LNCaP clone FGC (cell line): Measurements from ENCODE around the gene METRNL.

ENCODE experiments used
- DNase-seq: peaks from one replicate; pipeline ENCODE4 v3.0.0-alpha.2; 2011; ENCODE audit warnings: low read depth
- H3K4me3 ChIP-seq: 2 replicates; pipeline ENCODE4 v1.5.1; 2011; ENCODE audit warnings: mild to moderate bottlenecking, low read depth, low read length, control low read depth
- TF ChIP-seq, protein P1 (sequence below): IDR thresholded peaks from 2 replicates; pipeline ENCODE4 v1.5.1; 2012; ENCODE audit warnings: mild to moderate bottlenecking; ENCODE audit not compliant: control insufficient read depth, insufficient read depth; ENCODE audit errors: extremely low read depth

The METRNL gene

DNA sequence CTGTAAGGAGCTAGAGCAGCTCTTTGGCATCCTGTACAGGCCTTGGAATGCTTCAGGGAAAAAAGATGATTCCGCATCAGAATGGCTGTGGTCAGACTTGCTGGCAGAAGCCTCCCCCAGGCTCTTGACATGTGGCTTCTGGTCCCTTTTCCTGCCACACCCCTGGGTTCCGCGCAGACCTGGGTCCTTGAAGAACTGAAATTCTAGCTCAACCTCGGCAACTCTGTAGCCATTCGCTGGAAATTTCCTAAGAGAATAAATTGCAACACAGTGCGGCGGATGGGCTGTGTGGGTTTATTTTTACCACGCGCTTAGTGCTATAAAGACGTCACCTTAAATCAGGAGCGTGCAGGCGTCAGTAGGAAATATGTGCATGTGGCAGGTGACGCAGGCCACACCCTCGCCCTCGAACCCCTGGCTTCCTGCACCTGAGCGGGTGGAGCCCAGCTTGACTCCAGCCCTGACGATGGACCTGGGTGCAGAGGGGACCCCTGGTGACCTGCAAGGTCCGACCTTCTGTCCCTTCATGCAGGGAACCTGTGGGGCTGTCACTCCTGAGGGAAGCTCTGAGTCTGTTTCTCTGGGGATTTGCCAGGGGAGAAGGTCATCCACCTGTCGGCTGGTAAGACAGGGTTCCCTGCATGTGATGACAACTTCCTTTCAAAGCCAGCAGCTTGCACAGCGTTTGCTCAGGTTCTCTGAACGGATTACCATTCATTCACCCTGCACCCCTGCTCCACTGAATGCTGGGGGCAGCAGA lies 46.3 kb downstream of the METRNL start:
- no peak overlapping the region for H3K4me3 ChIP-seq
- TF ChIP-seq, protein P1, sequence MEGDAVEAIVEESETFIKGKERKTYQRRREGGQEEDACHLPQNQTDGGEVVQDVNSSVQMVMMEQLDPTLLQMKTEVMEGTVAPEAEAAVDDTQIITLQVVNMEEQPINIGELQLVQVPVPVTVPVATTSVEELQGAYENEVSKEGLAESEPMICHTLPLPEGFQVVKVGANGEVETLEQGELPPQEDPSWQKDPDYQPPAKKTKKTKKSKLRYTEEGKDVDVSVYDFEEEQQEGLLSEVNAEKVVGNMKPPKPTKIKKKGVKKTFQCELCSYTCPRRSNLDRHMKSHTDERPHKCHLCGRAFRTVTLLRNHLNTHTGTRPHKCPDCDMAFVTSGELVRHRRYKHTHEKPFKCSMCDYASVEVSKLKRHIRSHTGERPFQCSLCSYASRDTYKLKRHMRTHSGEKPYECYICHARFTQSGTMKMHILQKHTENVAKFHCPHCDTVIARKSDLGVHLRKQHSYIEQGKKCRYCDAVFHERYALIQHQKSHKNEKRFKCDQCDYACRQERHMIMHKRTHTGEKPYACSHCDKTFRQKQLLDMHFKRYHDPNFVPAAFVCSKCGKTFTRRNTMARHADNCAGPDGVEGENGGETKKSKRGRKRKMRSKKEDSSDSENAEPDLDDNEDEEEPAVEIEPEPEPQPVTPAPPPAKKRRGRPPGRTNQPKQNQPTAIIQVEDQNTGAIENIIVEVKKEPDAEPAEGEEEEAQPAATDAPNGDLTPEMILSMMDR, result no peak
- DNase-seq, result no peak

DNA sequence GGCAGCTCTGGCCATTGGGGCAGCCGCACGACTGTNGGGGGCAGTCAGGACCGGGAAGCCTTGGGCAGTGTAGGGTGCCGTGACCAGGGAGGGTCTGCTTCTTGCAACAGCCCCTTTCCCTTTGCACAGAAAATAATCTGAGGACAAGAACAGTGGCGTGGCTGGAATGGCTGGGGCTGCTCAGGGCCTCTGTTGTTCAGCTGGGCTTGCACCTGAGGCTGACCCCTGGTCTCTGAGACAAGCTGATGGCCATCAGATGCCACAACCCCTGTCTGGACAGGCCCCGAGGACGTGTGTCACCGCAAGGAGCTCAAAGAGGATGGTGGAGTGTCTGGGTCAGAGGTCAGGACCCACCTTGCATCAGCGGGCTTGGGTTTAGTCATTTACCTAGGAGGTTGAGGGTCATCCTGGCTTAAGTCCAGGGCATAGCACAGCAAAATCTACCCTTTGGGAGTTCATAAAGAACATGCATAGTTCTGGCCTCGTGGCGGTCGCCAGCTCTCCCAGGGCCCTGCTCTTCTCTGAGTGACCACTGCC lies 46.9 kb downstream of the METRNL start:
- TF ChIP-seq, protein P1, result no peak
- H3K4me3 ChIP-seq, result no peak overlapping the region
- no peak for DNase-seq

DNA sequence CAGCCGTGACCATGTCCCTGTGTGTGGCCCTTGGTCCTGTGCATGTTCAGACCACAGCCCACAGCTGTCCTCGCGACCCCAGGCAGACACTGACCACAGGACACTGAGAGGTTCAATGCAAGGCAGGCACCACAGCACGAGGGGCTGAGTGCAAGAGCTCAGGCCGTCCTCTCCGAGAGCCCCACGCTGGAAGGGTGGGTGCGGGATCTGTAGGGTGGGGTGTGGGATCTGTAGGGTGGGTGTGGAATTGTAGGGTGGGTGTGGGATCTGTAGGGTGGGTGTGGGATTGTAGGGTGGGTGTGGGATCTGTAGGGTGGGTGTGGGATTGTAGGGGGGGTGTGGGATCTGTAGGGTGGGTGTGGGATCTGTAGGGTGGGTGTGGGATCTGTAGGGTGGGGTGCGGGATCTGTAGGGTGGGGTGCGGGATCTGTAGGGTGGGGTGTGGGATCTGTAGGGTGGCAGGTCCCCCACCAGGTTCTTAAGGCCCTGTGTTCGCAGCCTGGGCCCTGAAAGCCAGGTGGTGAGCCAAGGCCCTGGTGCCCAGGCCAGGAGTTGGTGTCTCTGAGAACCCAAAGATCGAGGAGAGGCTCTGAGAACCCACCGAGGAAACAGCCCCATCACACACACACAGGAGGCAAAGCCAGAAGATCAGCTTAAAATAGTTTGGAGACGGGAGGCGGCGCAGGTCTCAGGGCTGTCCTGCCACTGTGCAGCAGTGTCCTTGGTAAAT lies 48.2 kb downstream of the METRNL start:
- TF ChIP-seq, protein P1, result no peak
- DNase-seq, result no peak
- no peak overlapping the region for H3K4me3 ChIP-seq

- no peak overlapping the region for H3K4me3 ChIP-seq
- TF ChIP-seq, protein P1, result no peak
- DNase-seq, result no peak
These were observed 49.2 kb downstream of the METRNL start for GRCh38 chr17:83128306-83129240.

DNA sequence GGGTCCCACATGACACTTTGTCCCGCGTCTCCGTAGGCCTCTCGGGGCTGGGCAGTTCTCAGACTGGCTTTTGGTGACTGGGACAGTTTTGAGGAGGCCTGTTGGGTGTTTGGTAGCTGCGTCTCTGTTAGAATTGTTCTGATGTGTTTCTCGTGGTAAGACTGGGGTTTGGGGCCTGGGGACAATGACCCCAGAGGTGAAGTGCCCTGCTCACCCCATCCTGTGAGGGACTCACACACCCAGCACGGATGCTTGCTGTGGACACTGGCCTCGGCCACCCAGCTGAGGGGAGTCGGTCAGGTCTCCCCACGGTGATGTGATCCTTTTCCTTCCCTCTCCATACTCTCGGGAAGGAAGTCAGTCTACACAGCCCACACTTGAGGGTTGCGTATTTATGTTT lies 50.3 kb downstream of the METRNL start:
- TF ChIP-seq, protein P1, result no peak
- no peak overlapping the region for H3K4me3 ChIP-seq
- no peak for DNase-seq

DNA sequence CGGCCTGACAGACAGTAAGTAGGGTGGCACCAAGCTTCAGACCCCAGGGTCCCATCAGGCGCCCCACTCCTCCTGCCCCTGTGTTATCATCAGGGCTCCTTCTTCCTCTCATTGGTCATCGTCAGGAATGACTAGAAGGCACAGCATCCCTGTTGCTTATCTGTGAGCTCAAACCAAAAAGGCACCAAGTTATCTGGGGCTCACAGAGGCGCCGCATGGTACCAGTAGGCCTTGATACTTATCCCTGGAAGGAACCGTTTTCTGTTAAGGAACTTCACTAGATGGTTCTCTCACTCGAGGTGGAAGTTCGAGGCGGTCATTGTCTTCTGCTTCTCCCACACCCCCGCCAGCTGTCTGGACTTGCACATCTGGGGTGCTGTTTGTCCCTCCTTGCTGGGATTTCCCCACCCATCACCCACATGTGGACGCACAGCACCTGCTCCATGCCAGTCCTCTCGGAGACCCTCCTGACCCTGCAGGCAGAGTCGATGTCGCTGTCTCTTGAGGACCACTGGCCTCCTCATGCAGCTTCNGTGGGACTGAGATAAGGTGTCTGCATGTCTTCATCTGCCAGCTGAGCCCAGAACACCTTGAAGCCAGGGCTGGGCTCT lies 52.1 kb downstream of the METRNL start:
- no peak for DNase-seq
- no peak overlapping the region for H3K4me3 ChIP-seq
- TF ChIP-seq, protein P1, result no peak
